ENCODE results near the gene ATF5. TPM values are rescaled to one million over a fixed set of nuclear protein-coding genes. Genes with fewer than 3 reads are reported as not detected.

Gene ATF5
- total and polyA plus RNA-seq, 10 of the 15 experiments (the other 5 are each of a cell fraction or from before 2014, with no cell fraction given) = 9.1 to 133 (median 24.0) TPM

GRCh38 chr19:49927526-49928264 is 1.3 kb upstream of the ATF5 start:
- no peak overlapping the region for H2AFZ ChIP-seq (ENCODE audit: control insufficient read depth, low read depth, low read length)
- peak overlapping the region; percentile 95 for H3K9ac ChIP-seq (ENCODE audit: control insufficient read depth, insufficient read depth, low read length)
- in situ Hi-C loops (cut with MboI) = no loop called here
- H3K36me3 ChIP-seq (ENCODE audit: control insufficient read depth in 2 of 2, insufficient read depth in 2 of 2, low read length in 1 of 2) = peaks cover 11 to 24% of the 10 kb centered on the region in 2 experiments; a peak in 3 of 4 replicates
- H3K27ac ChIP-seq (ENCODE audit: control insufficient read depth, insufficient read depth) = peak overlapping the region; percentile 59
- intact Hi-C loops (cut with micrococcal nuclease; ENCODE audit: unreplicated experiment) = loop anchor here (2.0 to 5.0 kb wide), 2 partner anchors 31 to 50 kb away; partner anchors contain the start of genes AKT1S1, IL4I1 and TBC1D17
- 79% methylated on average over 14 of the region's 14 CpGs for WGBS (ENCODE audit: insufficient coverage, insufficient replicate concordance, low lambda C conversion rate, missing lambda C conversion rate)
- no peak for DNase-seq (ENCODE audit: low read depth, low spot score)
- no peak for ATAC-seq
- ChIA-PET POLR2A (interaction anchor here (0.6 to 5.8 kb wide), 16 partner anchors 8 to 626 kb away, joined by 3 to 113 read pairs (median 12); partner anchors contain the start of genes AKT1S1, IL4I1, RRAS and SCAF1), RAD21 (ENCODE audit: unreplicated experiment) (interaction anchor here (1.0 to 5.0 kb wide), 8 partner anchors 10 to 58 kb away, joined by 3 to 66 read pairs (median 12); partner anchors contain the start of gene IL4I1), CTCF (interaction anchor here (0.8 to 3.3 kb wide), 8 partner anchors 10 to 63 kb away, joined by 3 to 33 read pairs (median 5); partner anchors contain the start of genes AKT1S1, IL4I1 and TBC1D17), SMC1A (ENCODE audit: uncharacterized antibody, unreplicated experiment) (interaction anchor here (0.6 to 4.8 kb wide), 9 partner anchors 10 to 290 kb away, joined by 3 to 78 read pairs (median 5); partner anchors contain the start of genes AKT1S1, IL4I1 and TBC1D17)
- no peaks in the 10 kb centered on the region for H4K20me1 ChIP-seq (ENCODE audit: control insufficient read depth, insufficient read depth)
- H3K9me3 ChIP-seq (replicated peaks; ENCODE audit: control insufficient read depth, insufficient read depth, low read length) = no peaks in the 10 kb centered on the region
- BruUV-seq (replicated peaks) = no TSS peak
- H3K79me2 ChIP-seq (ENCODE audit: control insufficient read depth, insufficient read depth, low read length) = peaks cover 89% of the 10 kb centered on the region
- peak; percentile 59 for TF ChIP-seq MLLT1 (IDR thresholded peaks at IDR 0.05)
- peak; percentile 71 for TF ChIP-seq YY1 (IDR thresholded peaks at IDR 0.05; ENCODE audit: low read depth, low read length)
- peak; percentile 27; the same call in 1 of the 2 replicates for TF ChIP-seq LARP7 (IDR thresholded peaks at IDR 0.05)
- TF ChIP-seq TAF1 (IDR thresholded peaks at IDR 0.05; ENCODE audit: borderline replicate concordance, low read depth, low read length) = no peak
- TF ChIP-seq RFX5 (IDR thresholded peaks at IDR 0.05; ENCODE audit: low read depth, low read length) = no peak
- no peak for TF ChIP-seq NR2C2 (IDR thresholded peaks at IDR 0.05; ENCODE audit: borderline replicate concordance, control insufficient read depth, insufficient read length, low read depth)
- no peaks in the 10 kb centered on the region for H3K27me3 ChIP-seq (replicated peaks in 1 of 2; ENCODE audit: control insufficient read depth in 2 of 2, insufficient read depth in 2 of 2, low read length in 1 of 2)
- H3K4me1 ChIP-seq (ENCODE audit: control insufficient read depth, insufficient read depth, low read length) = peaks cover 26% of the 10 kb centered on the region
- H3K4me2 ChIP-seq (ENCODE audit: control insufficient read depth, insufficient read depth) = peak overlapping the region; percentile 97
- peak overlapping the region; percentile 92 for H3K4me3 ChIP-seq
- peak; percentile 7 for FAIRE-seq
